NCI-H526 (cell line): ENCODE measurements around the gene CES3.
"Not testable (repeated sequence)": the region's sequence is repeated elsewhere in the genome, so short reads cannot be mapped to it uniquely, and the experiment has no call there.

Experiments used
- DNase-seq, 2 experiments: peaks; one replicate each; lab custom pipeline; 2025; lab: John Stamatoyannopoulos, UW

The CES3 gene

DNA sequence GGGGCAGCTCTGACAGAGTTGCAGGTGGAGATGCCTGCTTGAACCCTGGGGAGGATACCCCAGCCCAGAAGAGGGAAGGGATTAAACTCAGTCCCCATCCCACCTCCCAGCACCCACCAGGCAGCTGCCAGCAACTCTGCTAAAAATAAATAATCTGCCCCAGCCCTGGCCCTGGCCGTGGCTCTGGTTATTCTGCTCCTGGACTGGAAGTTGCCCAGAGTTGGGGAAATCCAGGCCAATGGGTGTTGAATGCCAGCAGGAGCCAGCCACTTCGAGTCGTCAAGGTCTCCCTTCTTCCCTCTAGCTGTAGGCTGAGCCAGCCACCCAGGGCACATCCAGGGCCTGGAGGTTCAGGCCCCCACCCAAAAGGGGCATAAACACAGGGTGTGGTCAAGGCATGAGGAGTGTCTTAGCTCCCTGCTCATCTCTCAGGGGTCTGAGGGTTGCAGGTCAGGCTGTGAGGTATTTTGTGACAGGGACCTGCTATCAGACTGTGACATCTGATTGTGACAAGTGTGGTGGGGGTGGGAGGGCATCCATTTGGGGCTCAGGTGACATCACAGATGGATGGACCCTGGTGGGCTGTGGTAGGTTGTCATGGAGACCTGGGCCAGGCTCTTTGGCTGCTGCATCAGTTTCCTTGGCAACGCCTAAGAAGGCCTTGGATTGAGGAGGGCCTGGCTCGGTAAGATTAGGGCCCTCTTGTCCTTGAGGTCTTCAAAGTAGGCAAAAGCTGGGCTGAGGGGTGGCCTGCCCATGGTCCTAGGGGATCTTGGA lies 34.7 kb upstream of the CES3 start:
- DNase-seq, result no peak

DNA sequence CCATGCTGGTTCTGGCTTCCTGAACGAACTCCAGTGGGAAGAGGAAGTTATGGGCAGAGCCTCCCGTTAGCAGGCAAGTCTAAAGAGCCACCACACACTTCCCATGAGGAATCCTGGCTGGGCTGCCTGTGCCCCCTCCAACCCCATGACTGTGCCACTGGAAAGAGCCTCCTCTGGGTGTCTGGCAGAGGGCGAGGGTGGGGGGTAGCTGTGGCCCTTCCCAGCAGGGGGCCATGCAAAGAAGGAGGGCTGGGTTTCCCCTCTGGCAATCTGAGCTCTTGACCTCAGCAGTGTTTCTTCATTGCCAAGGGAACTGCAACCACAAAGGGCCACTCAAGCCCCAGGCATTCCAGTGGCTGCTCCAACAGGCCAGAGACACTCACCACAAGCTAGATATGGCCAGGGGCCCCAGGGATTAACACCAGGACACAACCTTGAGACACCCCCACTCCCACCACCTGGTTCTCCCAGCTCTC lies 34.1 kb upstream of the CES3 start:
- no peak for DNase-seq

DNA sequence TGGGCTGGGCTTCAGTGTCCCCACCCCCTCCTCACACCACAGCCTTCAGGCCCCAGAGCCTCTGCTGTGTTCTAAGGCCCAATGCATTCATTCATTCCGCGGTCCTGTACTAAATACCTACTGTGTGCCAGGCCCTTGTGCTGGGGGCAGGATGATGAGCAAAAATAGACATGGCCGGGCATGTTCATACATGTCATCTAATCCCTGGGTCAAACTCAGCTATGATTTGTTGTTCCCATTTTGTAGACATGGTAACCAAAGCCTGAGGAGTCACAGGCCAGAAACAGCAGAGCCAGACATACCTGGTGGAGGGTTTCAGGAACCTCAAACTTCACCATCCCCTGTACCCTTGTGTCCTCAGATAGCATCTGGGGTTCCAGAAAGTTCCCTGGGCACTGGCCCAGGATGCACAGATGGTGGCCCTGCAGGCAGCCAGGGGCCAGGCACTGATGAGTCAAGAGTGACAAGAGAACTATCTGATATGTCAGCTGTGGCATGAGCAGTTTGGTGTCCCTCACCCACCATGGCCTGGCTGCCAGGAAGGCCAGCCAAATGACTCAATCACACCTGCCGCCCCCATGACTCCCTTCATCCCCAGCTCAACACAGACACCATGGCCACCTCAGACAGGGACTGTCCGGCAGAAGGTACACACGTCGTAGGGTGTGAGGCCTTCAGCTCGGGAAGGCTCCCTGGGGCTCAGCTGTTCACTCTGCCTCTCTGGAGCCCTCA lies 33.0 kb upstream of the CES3 start:
- DNase-seq, result no peak

DNA sequence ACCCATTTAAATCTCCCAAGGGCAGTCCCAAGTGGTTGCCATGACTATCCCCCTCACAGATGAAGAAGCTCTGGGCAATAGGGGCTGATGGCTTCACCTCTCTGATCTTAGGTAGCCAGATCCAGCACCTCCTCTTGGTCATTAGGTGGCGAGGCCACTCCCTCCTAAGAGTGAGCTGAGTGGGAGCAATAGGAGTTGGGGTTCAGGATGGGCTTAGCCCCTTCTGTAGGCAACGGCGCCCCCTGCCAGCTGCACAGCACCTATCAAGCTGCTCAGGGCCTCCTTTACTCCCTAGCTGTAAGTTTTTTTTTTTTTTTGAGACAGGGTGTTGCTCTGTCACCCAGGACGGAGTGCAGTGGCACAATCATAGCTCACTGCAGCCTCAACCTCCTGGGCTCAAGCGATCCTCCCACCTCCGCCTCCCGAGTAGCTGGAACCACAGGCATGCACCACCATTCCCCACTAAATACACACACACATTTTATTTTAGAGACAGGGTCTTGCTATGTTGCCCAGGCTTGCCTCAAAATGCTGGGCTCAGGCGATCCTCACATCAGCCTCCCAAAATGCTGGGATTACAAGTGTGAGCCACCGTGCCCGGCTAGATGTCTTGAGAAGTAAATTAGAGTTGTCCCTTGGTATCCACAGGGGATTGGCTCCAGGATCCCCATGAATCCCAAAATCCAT lies 32.2 kb upstream of the CES3 start:
- DNase-seq, result peak in 1 of 2 experiments; percentile 11

DNA sequence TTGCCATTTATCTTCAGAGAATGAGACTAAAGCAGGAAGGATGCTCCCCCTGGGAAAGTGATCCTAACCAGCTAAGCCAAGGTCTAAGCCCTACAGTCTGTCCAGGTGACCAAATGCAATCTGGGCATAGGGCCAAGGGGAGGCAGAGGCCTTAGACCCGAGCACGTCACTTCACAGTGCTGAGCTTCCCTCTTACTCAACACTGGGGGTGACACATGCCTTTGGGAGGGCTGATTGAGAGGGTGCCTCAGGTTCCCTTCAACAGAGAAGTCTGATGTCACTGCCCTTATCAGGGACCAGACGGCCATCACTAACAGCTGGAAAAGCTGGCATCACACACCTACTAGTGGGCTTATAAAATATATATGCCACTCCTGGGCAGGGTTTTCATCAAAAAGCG lies 30.9 kb upstream of the CES3 start:
- DNase-seq, result no peak

DNA sequence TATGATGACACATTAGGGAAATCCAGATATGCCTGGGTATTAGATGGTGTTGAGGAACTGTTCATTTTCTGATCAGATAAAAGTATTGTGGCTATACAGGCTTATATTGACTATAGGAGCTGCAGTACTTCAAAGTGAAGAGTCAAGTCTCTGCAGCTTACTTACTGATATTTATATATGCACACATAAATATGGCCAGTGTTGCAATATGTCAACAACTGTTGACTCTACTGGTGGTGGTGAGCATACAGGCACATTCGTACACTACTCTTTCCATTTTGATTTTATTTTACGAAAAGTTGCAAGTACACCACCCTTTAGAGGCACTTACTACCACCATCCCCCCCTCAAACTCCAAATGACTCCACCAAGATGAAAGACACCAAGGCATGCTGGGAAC lies 29.4 kb upstream of the CES3 start:
- no peak for DNase-seq

DNA sequence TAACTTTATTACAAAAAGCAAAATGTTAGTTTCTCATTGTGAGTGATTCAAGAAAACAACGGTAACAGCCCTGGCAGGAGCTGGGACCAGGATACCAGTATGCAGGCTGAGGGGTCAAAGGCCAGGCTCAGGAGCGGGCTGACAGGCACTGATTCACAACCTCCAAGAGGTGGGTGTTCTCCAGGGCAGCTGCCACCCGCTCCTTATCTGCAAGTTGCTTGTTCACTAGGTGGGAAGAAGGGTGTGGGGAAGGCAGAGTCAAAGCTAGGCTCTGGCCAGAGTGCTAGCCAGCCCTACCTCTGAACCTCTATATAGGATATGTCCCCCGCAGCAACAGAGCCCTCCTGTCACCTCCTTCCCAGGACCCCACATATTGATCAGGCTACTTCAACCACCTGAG lies 29.0 kb upstream of the CES3 start:
- no peak for DNase-seq

DNA sequence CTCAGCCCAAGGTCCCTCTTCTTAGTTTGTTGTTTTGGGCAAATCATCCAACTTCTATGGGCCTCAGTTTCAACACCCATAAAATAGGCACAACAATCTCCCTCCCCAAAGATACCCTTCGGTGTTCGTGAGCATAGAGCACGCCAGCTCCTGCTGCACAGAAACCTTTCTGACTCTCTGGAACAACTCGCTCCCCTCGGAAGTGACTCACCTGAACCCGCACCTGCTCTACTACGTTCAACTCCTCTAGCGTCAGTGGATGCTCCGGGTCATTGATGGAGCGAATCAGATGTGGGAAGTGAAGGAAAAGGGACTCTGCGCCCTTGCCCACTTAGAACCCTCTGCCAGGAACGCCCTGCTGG lies 27.3 kb upstream of the CES3 start:
- DNase-seq, result peak in 1 of 2 experiments; percentile 21

DNA sequence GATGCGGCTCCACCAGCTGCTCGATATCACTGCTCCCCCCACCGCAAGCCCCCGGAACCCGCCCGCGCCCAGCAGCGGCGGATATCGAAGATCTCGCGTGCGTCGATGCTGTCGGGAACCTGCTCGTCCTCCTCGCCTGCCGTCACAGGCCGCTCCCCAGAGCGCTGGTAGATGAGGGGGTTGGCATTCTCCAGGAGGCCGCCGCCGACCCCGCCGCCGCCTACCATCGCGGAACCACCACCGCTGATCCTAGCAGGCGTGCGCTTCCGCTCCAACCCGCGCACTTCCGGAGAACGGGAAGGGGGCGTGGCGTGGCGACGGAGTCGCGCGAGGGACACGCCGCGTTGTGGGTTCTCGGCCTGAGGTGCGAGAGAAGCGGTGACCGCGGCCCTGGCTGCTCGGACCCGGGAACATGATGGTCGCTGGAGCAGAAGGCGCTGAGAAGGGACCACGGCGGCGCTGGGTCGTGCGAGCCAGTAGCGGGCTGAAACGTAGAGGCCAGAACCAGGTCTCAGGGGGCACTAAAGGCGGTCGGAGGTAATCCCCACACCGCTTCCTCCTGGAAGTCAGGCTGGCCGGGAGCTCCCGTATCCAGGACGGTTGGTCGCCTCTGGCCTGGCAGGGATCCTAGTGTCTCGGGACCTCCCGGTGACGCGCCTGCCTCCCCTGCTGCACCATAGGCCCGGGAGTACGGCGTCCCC lies 26.8 kb upstream of the CES3 start, which contains the start of gene CIAO2B:
CIAO2B (minus strand) TSS at position 265 of the 701 bp plus-strand sequence; CDS start at position 227, 38 bp downstream.
- DNase-seq, result peak; percentile 23 to 81

DNA sequence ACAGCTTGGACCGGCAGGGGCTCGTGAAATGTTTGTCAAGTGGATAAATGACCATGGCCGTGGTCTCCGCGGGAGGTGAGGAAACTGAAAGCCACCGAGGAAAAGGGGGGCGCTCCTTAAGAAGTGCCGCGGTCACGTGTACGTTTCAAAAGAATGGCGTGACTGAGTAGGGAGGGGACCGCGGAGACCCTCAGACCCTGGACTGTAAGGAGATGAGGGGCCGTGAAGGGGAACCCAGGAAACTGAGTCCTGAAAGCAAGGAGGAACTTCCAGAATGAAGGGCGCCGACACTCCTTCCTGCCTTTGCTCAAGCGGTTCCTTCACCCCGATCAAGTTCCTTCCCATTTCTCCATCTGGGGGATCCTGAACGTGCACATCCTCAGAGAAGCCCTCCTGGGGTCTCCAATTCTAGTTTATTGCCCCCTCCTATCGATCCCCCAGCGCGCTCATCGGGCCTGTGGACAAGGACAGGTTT lies 26.2 kb upstream of the CES3 start:
- DNase-seq, result not testable (repeated sequence)

DNA sequence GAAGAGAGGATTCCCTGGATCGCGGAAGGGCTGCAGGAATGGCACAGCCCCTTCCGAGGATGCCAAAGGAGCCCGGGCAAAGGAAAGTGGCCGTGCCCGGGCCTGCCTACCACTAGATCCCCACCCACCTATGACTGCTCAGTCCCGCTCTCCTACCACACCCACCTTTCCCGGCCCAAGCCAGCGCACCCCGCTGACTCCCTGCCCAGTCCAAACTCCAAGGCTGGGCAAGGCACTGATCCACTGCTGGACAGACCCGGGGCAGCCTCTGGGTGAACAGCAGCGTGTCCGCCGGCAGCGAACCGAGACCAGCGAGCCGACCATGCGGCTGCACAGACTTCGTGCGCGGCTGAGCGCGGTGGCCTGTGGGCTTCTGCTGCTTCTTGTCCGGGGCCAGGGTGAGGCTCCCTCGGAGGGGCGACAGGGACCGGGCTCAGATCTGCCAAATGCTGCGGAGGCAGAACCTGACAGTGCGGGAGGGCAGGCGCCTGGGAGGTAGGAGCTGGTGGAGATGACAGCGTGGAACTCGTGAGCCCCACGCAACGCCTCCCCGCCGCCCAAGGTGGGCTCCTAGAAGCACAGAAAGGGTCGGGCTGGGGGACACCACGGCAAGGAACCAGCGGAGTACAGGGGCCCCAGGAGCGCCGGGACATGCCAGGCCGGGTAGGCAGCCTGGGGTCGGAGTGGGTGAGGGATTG lies 25.6 kb upstream of the CES3 start, which contains the start of gene CES2:
CES2 (plus strand) TSS at position 203 of the 698 bp plus-strand sequence; CDS start at position 323, 120 bp downstream.
- peak in 1 of 2 experiments; percentile 39 for DNase-seq

DNA sequence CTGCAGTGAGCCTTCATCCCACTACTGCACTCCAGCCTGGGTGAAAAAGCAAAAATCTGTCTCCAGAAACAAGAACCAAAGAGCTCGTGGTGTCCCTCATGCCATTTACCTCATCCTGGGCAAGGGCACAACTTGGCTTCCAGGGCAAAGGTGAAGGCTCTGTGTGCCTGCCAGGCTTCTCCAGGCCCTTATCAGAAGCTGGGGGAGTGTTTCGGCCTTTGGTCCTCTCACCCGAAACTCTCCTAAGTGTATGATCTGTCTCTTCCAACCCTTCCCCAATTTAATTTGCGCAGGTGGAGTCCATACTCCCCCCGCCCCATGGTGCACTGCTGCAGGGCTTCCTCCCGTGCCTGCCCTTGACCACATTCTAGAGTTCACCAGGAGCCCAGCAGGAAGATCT lies 24.6 kb upstream of the CES3 start:
- no peak for DNase-seq

DNA sequence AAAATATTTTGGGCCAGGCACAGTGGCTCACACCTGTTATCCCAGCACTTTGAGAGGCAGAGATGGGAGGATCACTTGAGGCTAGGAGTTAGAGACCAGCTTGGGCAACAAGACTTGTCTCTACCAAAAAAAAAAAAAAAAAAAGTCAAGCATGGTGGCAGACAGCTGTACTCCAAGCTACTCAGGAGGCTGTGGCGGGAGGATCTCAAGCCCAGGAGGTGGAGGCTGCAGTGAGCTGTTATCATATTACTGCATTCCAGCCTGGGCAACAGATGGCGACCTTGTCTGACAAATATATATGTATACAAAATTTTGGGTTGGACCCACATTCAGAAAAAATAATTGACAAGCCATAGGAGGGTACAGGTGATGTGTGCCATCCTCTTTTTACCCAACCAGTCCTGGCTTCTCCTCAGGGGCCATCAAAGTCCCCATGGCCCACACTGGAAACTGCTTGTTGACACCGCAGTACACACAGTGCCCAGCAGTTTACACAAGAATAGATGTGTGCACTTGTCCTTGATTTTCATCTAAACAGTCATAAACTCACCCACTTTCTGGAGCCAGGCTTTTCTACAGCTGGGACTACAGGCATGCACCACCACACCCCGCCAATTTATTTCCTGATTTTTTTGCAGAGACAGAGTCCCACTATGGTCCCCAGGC lies 24.0 kb upstream of the CES3 start:
- no peak for DNase-seq

DNA sequence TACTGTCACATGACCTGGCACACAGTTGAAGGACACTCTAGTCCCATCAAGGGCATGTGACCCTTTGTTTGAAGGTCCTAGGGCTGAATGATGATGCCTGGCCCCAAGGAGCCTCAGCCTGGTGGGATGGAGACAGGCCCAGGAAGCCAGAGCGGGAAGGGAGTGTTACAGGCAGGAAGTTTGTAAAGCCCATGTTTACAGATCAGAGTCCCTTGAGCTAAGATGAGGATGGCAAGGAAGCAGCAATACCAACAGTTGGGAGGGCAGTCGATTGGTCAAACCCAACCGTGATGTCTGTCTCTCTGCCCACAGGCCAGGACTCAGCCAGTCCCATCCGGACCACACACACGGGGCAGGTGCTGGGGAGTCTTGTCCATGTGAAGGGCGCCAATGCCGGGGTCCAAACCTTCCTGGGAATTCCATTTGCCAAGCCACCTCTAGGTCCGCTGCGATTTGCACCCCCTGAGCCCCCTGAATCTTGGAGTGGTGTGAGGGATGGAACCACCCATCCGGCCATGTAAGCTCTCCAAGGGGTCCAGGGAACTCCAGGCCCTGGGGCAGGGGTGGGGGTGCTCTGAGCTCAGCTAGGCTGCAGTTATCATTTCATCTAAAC lies 23.2 kb upstream of the CES3 start:
- DNase-seq, result no peak

DNA sequence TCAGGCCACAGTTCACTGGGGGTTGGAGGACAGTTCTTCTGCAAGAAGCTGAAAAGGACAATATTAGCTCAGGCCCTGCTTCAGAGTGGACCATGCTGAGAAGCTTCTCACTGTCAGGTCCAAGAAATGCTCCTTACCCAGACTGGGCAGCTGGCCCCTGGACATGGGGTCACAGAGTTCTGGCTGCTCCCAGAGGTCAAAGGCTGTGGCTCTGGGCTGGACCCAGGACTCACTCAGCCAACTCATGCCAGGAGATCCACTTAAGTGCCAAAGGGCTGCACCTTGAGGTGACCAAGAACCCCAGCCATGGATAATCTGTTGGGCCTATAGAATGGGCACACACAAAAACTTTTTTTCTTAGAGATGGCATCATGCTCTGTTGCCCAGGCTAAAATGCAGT lies 21.7 kb upstream of the CES3 start:
- no peak for DNase-seq

DNA sequence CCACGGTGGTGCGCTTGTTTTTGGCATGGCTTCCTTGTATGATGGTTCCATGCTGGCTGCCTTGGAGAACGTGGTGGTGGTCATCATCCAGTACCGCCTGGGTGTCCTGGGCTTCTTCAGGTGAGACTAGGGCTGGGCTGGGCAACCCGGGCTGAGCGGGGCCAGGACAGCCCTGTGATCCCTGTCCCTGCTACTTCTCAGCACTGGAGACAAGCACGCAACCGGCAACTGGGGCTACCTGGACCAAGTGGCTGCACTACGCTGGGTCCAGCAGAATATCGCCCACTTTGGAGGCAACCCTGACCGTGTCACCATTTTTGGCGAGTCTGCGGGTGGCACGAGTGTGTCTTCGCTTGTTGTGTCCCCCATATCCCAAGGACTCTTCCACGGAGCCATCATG lies 20.8 kb upstream of the CES3 start:
- DNase-seq, result no peak

DNA sequence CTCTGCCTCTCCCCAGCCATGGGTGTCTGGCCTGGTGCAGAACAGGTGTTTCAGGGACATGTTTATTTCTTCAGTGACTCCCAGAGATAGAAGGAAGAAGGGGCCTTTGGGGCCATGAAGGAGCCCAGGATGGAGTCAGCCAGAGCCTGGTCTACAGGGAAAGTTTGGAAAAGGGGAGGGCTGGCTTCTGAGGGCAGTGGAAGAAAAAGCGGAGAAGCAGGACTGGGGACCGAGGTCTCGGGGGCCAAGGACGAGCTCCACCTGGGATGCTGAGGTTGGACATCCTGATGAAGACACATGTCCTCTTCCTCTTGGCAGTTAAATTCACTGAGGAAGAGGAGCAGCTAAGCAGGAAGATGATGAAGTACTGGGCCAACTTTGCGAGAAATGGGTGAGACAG lies 18.1 kb upstream of the CES3 start:
- DNase-seq, result no peak

DNA sequence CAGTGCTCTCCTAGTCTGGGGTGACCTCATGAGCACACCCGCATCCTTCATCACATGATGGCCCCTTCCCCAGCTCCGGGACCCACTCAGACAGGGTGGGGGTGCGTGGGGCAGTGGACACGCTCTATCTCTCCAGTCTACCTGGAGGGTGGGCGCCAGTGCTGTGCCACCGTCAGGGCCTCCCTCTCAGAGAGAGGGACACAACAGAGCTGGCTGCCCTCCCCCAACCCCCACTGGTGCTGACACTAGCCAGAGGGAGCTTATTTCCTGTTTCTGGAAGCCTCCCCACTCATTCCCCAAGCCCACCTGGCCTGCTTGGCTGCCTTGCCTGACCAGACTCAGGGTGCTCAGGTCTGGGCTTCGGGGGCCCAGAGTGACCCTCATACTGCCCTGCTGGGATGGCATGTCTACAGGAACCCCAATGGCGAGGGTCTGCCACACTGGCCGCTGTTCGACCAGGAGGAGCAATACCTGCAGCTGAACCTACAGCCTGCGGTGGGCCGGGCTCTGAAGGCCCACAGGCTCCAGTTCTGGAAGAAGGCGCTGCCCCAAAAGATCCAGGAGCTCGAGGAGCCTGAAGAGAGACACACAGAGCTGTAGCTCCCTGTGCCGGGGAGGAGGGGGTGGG lies 17.5 kb upstream of the CES3 start:
- no peak for DNase-seq

DNA sequence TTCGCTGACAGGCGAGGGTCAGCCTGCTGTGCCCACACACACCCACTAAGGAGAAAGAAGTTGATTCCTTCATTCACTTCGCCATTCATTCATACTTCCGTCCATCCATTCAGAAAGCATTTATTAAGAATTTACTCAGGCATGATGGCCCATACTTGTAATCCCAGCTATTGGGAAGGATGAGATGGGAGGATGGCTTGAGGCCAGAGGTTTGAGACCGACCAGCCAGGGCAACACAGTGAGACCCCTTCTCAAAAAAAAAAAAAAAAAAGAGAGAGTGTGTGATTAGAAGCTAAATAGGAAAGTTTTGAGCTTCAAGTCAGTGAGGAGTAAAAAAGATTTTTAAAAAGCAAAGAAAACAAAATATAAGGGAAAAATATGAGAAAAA lies 17.0 kb upstream of the CES3 start:
- no peak for DNase-seq

DNA sequence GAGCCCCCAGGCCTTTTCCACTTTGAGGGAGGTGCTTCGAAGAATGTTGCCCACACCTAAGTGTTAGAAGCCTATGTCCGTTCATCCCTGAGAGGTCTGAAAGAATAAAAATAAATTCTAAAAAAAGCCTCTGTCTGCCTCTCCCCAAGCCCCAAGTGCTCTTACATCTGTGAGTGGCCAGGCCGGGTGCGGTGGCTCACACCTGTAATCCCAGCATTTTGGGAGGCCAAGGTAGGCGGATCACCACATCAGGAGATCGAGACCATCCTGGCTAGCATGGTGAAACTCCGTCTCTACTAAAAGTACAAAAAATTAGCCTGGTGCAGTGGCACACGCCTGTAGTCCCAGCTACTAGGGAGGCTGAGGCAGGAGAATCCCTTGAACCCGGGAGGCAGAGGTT lies 16.1 kb upstream of the CES3 start:
- DNase-seq, result not testable (repeated sequence)
